GM19452 (cell line): Measurements from ENCODE around the gene MASP2.
"Not testable (repeated sequence)": the region's sequence is repeated elsewhere in the genome, so short reads cannot be mapped to it uniquely, and the experiment has no call there.

Source experiments
- ATAC-seq: cut with Tn5 transposase; IDR thresholded peaks from one replicate; pipeline ENCODE4 v1.9.1; 2021; ENCODE audit not compliant: unreplicated experiment

Gene MASP2

DNA sequence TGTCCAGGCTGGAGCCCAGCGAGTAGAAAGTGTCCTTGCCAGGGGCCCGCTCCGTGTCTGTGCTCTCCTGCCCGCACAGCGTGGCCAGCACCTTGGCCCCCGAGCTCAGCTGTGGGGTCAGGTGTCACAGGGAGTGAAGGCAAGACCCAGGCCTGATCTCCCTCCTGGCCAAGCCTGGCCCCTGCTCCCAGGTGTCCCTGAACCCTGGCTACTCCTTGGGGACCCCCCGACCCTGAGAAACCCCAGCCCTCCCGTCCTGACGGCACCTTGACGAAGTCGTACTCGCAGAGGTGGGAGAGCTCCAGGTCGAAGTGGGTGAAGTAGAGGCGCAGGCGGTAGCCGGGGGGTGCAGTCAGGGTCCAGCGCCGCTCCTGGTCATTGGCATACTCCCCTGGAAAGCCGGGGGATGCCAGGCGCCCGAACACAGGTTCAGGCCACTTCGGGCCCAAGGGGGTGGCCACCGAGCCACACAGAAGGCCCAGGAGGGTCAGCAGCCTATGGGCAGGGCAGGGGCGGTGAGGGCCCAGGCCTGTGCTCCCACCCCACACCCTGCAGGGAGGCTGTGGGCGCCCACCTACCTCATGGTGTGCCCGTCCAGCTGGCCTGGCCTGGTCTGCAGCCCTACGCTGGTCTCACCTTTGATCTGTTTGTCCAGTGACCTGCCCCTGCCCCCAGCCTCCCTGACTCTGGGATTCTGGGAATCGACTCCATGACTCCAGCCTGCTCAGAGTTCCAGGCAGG, at the start of gene MASP2:
Gene MASP2 (minus strand): TSS at position 615 of the 741 bp plus-strand sequence. CDS start 32 bp downstream, at position 583.
- no peak for ATAC-seq

- ATAC-seq, result not testable (repeated sequence)
Observed at GRCh38 chr1:11083784-11084183, 36.7 kb upstream of the MASP2 start.

DNA sequence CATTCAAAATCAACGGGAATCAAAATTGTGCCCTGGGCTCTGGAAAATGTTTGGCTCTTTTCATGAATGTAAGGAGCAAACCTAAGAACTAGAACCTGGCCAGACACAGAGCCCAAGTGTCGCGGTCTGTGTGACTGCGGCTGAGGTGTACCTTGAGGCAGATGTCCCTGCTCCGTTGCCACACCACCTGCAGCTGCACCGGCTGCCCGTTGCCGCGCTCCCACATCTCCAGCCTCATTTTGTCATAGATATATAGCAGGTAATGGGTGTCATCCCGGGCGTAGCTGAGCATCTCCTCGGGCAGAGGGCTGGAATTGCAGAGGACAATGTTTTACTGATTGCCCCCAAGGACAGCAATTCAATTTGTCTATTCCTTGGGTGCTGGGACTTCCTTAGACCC, 33.9 kb upstream of the MASP2 start:
- no peak for ATAC-seq

DNA sequence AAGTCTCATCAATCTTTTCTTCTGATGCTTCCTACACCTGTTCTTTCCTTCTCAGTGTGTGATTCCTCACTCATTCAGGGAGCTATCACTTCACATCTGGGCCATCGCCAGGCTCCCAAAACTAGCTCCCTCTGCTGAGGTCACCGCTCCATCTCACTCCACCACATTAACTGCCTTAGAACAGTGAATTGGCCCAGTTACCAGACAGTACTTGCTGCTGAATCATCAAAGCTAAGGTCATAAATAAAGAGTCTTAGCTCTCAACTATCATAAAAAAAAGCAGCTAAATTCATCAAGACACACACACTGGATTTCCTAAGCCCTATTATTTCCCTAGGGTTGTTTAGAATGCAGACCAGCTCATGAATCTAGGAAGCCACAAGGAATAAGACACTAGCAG, 31.6 kb upstream of the MASP2 start:
- no peak for ATAC-seq

DNA sequence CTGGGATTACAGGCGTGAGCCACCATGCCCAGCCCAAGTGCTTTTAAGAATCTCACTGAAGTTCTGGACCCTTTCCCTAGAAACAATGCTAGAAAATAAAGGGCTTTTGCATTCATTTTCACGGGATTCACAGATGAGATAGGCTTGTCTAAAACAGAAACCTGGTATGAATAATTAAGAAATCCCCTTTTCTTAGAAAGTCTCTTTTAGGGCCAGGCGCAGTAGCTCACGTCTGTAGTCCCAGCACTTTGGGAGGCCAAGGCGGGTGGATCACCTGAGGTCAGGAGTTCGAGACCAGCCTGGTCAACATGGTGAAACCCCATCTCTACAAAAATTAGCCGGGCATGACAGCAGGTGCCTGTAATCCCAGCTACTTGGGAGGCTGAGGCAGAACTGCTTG, 26.4 kb upstream of the MASP2 start:
- ATAC-seq, result not testable (repeated sequence)

DNA sequence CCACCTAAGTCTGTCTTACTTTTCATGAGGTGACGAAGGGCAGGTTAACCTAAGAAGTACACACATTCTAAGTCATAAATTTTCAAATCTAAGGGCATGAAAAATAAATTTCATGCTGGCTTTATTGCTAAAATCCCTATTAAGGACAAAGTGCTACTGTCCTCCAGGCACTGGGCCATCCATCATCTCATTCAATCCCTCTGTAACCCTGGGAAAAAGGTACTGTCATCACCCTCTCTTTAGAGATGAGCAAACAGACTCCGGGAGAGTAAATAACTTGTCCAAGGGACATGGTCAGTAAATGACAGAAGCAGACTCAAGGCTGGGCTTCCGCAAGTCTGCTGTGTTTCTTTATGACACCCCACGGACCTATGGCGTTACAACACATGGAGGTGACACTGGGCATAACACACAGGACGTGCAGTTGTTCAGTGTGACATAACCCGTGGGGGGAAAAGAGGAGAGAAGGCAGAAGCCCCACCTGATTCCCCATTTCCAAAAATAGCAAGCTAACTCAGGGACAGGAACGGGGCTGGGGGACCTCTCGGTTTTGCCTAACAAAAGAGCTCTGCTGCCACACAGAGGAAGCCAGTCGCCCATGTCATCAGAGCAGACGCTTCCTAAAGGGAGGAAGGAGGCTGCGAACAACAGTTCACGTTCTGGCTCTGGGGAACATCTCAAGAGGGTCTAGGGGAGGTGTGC, 25.3 kb upstream of the MASP2 start:
- no peak for ATAC-seq

DNA sequence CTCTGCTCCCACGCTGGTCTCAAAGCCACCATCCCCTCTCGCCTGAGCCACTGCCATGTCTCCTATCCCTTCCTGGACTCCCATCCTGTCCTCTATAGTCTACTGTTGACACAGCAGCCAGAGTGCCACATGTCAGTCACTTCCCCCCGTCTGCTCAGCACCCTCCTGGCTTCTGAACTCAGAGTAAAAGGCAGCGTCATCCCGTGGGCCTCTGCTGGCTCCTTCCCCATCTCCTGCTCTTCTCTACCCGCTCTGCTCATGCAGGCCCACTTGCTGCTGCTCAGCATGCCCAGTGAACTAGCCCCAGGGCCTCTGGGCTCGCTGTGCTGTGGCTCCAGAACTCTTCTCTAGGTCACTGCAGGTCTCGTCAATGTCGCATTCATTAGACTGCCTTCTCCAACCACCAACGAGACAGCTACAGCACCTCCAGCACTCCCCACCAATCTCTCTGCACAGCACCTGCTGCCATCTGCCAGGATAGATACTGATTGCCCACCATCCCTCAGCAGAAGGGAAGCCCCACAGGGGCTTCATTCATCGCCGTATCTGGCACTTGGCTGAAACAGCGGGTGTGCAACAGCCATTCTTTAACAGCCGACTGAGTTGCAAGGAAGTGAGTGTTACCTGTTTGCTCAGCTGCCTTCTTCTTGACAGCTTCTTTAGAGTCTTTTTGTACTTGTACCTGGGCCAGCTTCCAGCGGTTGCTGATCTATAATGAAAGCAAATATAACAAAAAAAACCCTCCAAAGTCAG, 24.6 kb upstream of the MASP2 start:
- no peak for ATAC-seq

- no peak for ATAC-seq
Observed at GRCh38 chr1:11070876-11071275, 23.8 kb upstream of the MASP2 start.

- ATAC-seq, result no peak
Observed at GRCh38 chr1:11068600-11069473, 21.8 kb upstream of the MASP2 start.

DNA sequence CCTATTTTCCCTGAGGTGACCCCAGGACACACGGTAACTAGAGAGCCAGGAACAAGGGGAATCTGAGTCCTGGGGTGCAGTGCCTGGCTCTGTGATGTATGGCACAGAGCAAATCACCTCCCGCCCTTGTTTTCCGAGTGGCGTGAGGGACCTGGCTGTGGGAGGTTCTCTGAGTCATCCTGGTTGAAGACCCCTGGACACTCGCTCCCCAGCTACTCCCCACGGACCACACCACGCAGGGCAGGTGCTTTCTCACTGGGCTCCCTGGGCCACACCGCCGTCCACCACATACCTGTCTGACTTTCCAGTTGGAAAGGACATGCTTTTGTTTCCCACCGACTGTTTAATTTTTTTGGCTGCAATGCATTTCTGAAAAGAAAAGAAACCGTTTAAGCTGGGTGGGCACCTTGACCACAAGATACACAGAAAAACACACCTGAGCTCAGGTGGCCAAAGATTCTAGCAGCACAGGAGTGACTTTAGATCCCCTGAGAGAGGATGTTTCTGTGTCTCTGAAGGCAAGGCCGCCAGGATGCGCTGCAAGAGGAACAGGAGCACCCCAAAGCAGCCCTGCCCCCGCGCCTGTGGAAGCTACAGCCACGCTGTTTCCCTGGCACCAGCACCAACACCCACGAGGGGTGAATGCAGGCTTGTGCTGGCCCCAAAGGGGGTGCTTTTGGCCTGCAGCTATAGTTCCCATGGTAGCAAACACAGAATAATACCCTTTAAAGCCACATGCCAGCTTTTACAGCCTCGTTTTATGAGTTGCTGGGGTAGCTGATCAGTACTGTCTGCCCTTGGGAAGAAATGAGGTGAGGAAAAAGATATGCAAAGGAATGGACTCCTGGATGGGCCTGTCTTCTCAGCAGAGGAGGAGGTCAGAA, 20.9 kb upstream of the MASP2 start:
- ATAC-seq, result no peak

DNA sequence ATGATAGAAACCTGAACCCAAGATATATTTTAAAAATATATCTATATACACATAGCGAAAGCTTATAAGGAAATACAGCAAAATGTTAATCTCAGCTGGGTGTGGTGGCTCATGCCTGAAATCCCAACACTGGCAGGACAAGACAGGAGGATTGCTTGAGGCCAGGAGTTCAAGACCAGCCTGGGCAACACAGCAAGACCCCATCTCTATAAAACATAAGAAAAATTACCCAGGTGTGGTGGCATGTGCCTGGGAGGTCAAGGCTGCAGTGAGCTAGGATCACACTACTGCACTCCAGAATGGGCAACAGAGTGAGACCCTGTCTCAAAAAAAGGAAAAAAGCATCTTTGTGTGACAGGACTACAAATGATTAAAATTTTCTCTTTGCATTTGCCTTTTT, 18.8 kb upstream of the MASP2 start:
- ATAC-seq, result no peak

DNA sequence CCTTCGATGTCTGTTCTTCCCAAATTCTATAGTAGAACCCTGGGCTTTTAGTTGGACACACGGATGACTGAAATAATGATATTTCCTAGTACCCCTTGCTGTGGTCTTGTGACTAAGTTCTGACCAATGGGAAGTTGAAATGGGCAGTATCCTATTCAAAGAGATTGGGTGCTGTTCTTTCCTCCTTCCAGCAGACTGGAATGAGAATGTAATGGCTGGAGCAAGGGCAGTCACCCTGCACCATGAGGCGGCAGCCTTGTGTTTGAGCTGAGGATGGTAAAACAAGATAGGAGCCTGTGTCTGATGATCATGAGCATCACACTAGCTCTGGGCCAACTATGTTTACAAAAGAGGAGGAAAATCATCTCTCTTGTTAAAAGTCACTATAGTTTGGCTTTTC, 17.9 kb upstream of the MASP2 start:
- no peak for ATAC-seq

DNA sequence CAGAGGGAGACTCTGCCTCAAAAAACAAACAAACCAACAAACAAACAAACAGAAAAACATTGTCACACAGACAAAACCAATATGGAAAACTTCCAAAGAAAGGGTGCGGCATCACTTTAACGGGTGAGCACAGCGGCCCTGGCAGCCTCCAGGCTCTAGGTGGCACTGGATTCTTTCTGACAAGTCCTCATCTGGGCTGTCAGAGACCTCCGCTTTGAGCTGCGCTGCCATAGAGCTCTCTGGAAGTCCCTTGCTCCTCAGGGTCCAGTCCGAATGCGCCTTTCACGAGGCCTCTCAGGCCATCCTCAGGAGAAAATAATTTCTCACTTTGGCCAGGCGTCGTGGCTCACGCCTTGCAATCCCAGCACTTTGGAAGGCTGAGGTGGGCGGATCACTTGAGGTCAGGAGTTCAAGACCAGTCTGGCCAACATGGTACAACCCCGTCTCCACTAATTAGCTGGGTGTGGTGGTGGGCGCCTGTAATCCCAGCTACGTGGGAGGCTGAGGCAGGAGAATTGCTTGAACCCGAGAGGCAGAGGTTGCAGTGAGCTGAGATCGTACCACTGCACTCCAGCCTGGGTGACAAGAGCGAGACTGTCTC, 17.0 kb upstream of the MASP2 start:
- ATAC-seq, result not testable (repeated sequence)

- no peak for ATAC-seq
Observed at GRCh38 chr1:11062965-11063401, 15.9 kb upstream of the MASP2 start.

- no peak for ATAC-seq
Observed at GRCh38 chr1:11061652-11062365, 14.8 kb upstream of the MASP2 start.

DNA sequence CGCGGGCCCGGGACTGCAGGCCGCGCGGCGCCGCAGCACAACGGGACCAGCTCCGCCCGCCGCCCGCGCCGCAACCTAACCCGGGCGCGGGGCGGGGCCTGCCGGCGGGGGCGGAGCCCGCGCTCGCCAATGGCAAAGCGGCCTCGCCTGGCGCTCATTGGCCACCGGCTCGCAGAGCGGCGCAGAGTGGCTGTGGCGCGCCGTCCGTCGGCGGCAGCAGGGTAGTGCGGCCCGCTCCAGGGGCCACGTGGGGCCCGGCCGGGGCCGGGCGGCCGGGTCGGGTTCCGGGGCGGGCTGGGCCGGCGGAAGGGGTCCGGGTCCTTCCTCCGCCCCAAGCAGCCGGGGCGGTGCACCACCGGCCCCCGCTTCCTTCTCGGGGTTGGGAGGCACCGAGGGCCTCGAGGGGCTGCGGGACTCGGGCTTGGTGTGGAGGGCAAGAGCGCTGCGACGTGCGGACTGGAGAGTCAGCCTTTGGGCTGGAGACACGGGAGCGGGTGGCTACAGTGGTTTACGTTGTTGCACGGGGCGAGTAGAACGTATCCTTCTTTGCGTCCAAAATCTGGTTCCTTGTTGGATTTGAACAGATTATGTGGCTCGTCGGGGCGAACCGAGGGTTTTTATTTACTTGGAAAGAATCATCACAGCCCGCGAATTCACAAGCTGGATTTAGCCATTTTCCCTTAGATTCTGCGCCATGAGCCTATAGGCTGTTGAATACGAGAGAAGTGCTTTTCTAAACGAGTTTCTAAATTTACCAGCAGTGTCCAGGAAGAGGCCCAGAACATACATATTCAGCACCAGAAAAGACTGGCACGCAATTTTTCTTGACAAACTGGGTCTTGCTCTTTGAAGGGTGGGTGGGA, 13.2 kb upstream of the MASP2 start, which contains the start of gene SRM:
Gene SRM (minus strand): TSS at position 51 of the 863 bp plus-strand sequence. CDS start 75 bp downstream, outside the sequence.
- peak; percentile 90 for ATAC-seq

GRCh38 chr1:11059155-11059967, 12.3 kb upstream of the MASP2 start:
- ATAC-seq, result peak; percentile 22
